H9 (cell line): ENCODE data around the gene ERF. TPM values are rescaled to one million over a fixed set of nuclear protein-coding genes. Genes with fewer than 3 reads are reported as not detected.
A peak's percentile ranks its signal among the peaks of the same experiment; 100 is the strongest.

Source experiments
- DNase-seq: peaks from one replicate; pipeline ENCODE4 v3.0.0-alpha.2; 2017
- H2AFZ ChIP-seq: one replicate; pipeline ENCODE4 v1.6.1; 2013; ENCODE audit warnings: mild to moderate bottlenecking, low read length, control low read depth, moderate library complexity
- H2AK5ac ChIP-seq: 2 replicates; pipeline ENCODE4 v1.6.1; 2013; ENCODE audit warnings: low read length, control low read depth, mixed read lengths; ENCODE audit not compliant: insufficient read length
- H2BK120ac ChIP-seq: one replicate; pipeline ENCODE4 v1.6.1; 2013; ENCODE audit warnings: low read depth, mild to moderate bottlenecking, low read length, control low read depth, inconsistent platforms; ENCODE audit not compliant: poor library complexity, severe bottlenecking
- H2BK12ac ChIP-seq: 2 replicates; pipeline ENCODE4 v1.6.1; 2013; ENCODE audit warnings: low read length, control low read depth, mixed read lengths, low read depth; ENCODE audit not compliant: insufficient read length
- H2BK15ac ChIP-seq: 2 replicates; pipeline ENCODE4 v1.6.1; 2013; ENCODE audit warnings: low read depth, low read length, control low read depth
- H2BK20ac ChIP-seq: one replicate; pipeline ENCODE4 v1.6.1; 2013; ENCODE audit warnings: low read depth, mild to moderate bottlenecking, low read length, control low read depth, inconsistent platforms; ENCODE audit not compliant: poor library complexity, severe bottlenecking
- H2BK5ac ChIP-seq: 2 replicates; pipeline ENCODE4 v1.6.1; 2013; ENCODE audit warnings: low read length, control low read depth, mixed read lengths; ENCODE audit not compliant: insufficient read length
- H3K14ac ChIP-seq: 2 replicates; pipeline ENCODE4 v1.6.1; 2013; ENCODE audit warnings: low read length, control low read depth; ENCODE audit not compliant: insufficient read depth
- H3K18ac ChIP-seq: 2 replicates; pipeline ENCODE4 v1.6.1; 2013; ENCODE audit warnings: low read depth, mild to moderate bottlenecking, mixed read lengths, low read length, control low read depth; ENCODE audit not compliant: insufficient read length
- H3K23ac ChIP-seq: 2 replicates; pipeline ENCODE4 v1.6.1; 2013; ENCODE audit warnings: low read length, control low read depth, mixed read lengths, low read depth; ENCODE audit not compliant: insufficient read length
- H3K23me2 ChIP-seq: 2 replicates; pipeline ENCODE4 v1.6.1; 2013; ENCODE audit warnings: low read depth, mild to moderate bottlenecking, mixed read lengths, low read length, control low read depth; ENCODE audit not compliant: insufficient read length, poor library complexity, severe bottlenecking
- H3K27ac ChIP-seq: 2 replicates; pipeline ENCODE4 v1.5.1; 2013; ENCODE audit warnings: low read length, control low read depth, mixed read lengths, low read depth; ENCODE audit not compliant: insufficient read length
- H3K27me3 ChIP-seq: 2 replicates; pipeline ENCODE4 v1.6.1; 2013; ENCODE audit warnings: low read length, control low read depth, inconsistent platforms; ENCODE audit not compliant: insufficient read depth
- H3K4ac ChIP-seq: 2 replicates; pipeline ENCODE4 v1.6.1; 2013; ENCODE audit warnings: low read depth, mild to moderate bottlenecking, control low read depth, inconsistent platforms, low read length, moderate library complexity
- H3K4me1 ChIP-seq: 2 replicates; pipeline ENCODE4 v1.6.1; 2013; ENCODE audit warnings: low read length, control low read depth, inconsistent platforms; ENCODE audit not compliant: insufficient read depth
- H3K4me2 ChIP-seq: 2 replicates; pipeline ENCODE4 v1.6.1; 2013; ENCODE audit warnings: low read length, control low read depth, mixed read lengths; ENCODE audit not compliant: insufficient read length, insufficient read depth
- H3K56ac ChIP-seq: 2 replicates; pipeline ENCODE4 v1.6.1; 2013; ENCODE audit warnings: low read depth, mild to moderate bottlenecking, mixed read lengths, low read length, control low read depth; ENCODE audit not compliant: insufficient read length
- H3K79me1 ChIP-seq: 2 replicates; pipeline ENCODE4 v1.6.1; 2013; ENCODE audit warnings: low read depth, mild to moderate bottlenecking, moderate library complexity, low read length, control low read depth, inconsistent platforms; ENCODE audit not compliant: insufficient read depth, poor library complexity, severe bottlenecking
- H3K79me2 ChIP-seq: 2 replicates; pipeline ENCODE4 v1.6.1; 2013; ENCODE audit warnings: low read length, control low read depth, inconsistent platforms; ENCODE audit not compliant: insufficient read depth
- H3K9ac ChIP-seq: 2 replicates; pipeline ENCODE4 v1.6.1; 2013; ENCODE audit warnings: low read length, control low read depth, mixed read lengths; ENCODE audit not compliant: insufficient read length; ENCODE audit errors: extremely low read depth
- H3K9me3 ChIP-seq: one replicate; pipeline ENCODE4 v1.6.1; 2013; ENCODE audit warnings: low read depth, low read length, inconsistent platforms; ENCODE audit not compliant: control insufficient read depth
- H3T11ph ChIP-seq: one replicate; pipeline ENCODE4 v1.6.1; 2013; ENCODE audit warnings: mild to moderate bottlenecking, low read length, control low read depth, inconsistent platforms
- H4K20me1 ChIP-seq: one replicate; pipeline ENCODE4 v1.6.1; 2013; ENCODE audit not compliant: control insufficient read depth, insufficient read length, insufficient read depth
- H4K5ac ChIP-seq: 2 replicates; pipeline ENCODE4 v1.6.1; 2013; ENCODE audit warnings: low read depth, mild to moderate bottlenecking, mixed read lengths, low read length, control low read depth; ENCODE audit not compliant: insufficient read length
- H4K8ac ChIP-seq: replicated peaks from 2 replicates; pipeline ENCODE4 v1.6.1; 2013; ENCODE audit warnings: low read length, control low read depth, mixed read lengths, low read depth; ENCODE audit not compliant: insufficient read length
- H4K91ac ChIP-seq: 2 replicates; pipeline ENCODE4 v1.6.1; 2013; ENCODE audit warnings: low read depth, mild to moderate bottlenecking, moderate library complexity, mixed read lengths, low read length, control low read depth; ENCODE audit not compliant: insufficient read length
- H3K27ac Mint-ChIP-seq, 3 experiments: 2 replicates in 2 of 3; 3 replicates in 1 of 3; pipeline ENCODE4 v1.8.0; 2020 to 2021; ENCODE audit warnings: mixed read lengths in 3 of 3, mild to moderate bottlenecking in 1 of 3, moderate library complexity in 1 of 3
- H3K27me3 Mint-ChIP-seq: 2 replicates; pipeline ENCODE4 v1.8.0; 2021; ENCODE audit warnings: low read depth, mild to moderate bottlenecking, moderate library complexity, mixed read lengths
- H3K36me3 Mint-ChIP-seq, 3 experiments: 2 replicates in 2 of 3; 3 replicates in 1 of 3; pipeline ENCODE4 v1.8.0; 2020 to 2021; ENCODE audit warnings: low read depth in 3 of 3, mixed read lengths in 3 of 3; ENCODE audit not compliant: insufficient read depth in 1 of 3
- H3K4me1 Mint-ChIP-seq, 2 experiments: 2 replicates each; pipeline ENCODE4 v1.8.0; 2020; ENCODE audit warnings: mixed read lengths in 2 of 2
- H3K4me3 Mint-ChIP-seq, 2 experiments: 2 replicates in 1 of 2; 3 replicates in 1 of 2; pipeline ENCODE4 v1.8.0; 2020 to 2021; ENCODE audit warnings: mild to moderate bottlenecking in 2 of 2, mixed read lengths in 2 of 2, moderate library complexity in 1 of 2
- H3K9me3 Mint-ChIP-seq, 2 experiments: 2 replicates in 1 of 2; 3 replicates in 1 of 2; pipeline ENCODE4 v1.8.0; 2020; ENCODE audit warnings: mild to moderate bottlenecking in 2 of 2, mixed read lengths in 2 of 2, moderate library complexity in 1 of 2
- WGBS: extraction: QIAGEN DNeasy Blood & Tissue Kit; methylation state at CpG from one replicate; pipeline ENCODE4 v1.1.7; 2013; ENCODE audit warnings: missing lambda C conversion rate, low lambda C conversion rate, mixed read lengths; ENCODE audit not compliant: insufficient read length; ENCODE audit errors: extremely low coverage; 5-methylcytosine and 5-hydroxymethylcytosine counted together
- total RNA-seq: library from RNA; stranded (reverse); gene quantifications from 2 replicates; pipeline ENCODE4 v1.2.1, GENCODE V29; 2021
- TF ChIP-seq, protein P1 (sequence below): fragments of 200-600 bp; sonication (generic); conservative IDR thresholded peaks from 3 replicates; pipeline ENCODE4 v1.8.0; 2021; ENCODE audit warnings: antibody characterized with exemption, mild to moderate bottlenecking

ERF gene
- total RNA-seq, 1 experiment from 2014 or later = 126 TPM

GRCh38 chr19:42251572-42252358 is 3.2 kb downstream of the ERF start:
- peak overlapping the region; percentile 87 to 92 for H3K4me3 Mint-ChIP-seq

More at GRCh38 chr19:42251572-42252358, 3.2 kb downstream of the ERF start:
- no peaks in the 10 kb centered on the region for H3K9me3 Mint-ChIP-seq
- H3K4me1 ChIP-seq = peaks cover 6% of the 10 kb centered on the region; the same call in 1 of the 2 replicates
- DNase-seq = no peak
- no peak overlapping the region for H2AK5ac ChIP-seq
- H2BK12ac ChIP-seq = no peak overlapping the region
- H3K79me2 ChIP-seq = peaks cover 5% of the 10 kb centered on the region; the same call in 1 of the 2 replicates
- no peaks in the 10 kb centered on the region for H3K27me3 ChIP-seq
- no peaks in the 10 kb centered on the region for H4K20me1 ChIP-seq
- no peak overlapping the region for H2BK15ac ChIP-seq
- H3K18ac ChIP-seq = no peak overlapping the region
- no peak overlapping the region for H2BK120ac ChIP-seq
- H3K27me3 Mint-ChIP-seq = peaks cover 8% of the 10 kb centered on the region
- H3K4ac ChIP-seq = no peak overlapping the region
- H3K27ac ChIP-seq = no peak overlapping the region
- peaks cover 25 to 40% of the 10 kb centered on the region in 2 experiments for H3K4me1 Mint-ChIP-seq
- H3K23me2 ChIP-seq = peaks cover 14% of the 10 kb centered on the region
- H3K4me2 ChIP-seq = no peak overlapping the region
- H3T11ph ChIP-seq = no peak overlapping the region
- H2AFZ ChIP-seq = no peak overlapping the region
- no peaks in the 10 kb centered on the region for H3K79me1 ChIP-seq
- H3K9ac ChIP-seq = no peak overlapping the region
- H4K91ac ChIP-seq = no peak overlapping the region
- H3K56ac ChIP-seq = no peak overlapping the region
- no peak overlapping the region for H2BK20ac ChIP-seq
- TF ChIP-seq, protein P1, sequence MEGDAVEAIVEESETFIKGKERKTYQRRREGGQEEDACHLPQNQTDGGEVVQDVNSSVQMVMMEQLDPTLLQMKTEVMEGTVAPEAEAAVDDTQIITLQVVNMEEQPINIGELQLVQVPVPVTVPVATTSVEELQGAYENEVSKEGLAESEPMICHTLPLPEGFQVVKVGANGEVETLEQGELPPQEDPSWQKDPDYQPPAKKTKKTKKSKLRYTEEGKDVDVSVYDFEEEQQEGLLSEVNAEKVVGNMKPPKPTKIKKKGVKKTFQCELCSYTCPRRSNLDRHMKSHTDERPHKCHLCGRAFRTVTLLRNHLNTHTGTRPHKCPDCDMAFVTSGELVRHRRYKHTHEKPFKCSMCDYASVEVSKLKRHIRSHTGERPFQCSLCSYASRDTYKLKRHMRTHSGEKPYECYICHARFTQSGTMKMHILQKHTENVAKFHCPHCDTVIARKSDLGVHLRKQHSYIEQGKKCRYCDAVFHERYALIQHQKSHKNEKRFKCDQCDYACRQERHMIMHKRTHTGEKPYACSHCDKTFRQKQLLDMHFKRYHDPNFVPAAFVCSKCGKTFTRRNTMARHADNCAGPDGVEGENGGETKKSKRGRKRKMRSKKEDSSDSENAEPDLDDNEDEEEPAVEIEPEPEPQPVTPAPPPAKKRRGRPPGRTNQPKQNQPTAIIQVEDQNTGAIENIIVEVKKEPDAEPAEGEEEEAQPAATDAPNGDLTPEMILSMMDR = no peak
- WGBS = no CpG with 5 or more reads among the region's 4 CpGs
- peak overlapping the region; percentile 81 to 88 (median 86); a peak in 6 of 7 replicates for H3K27ac Mint-ChIP-seq
- peaks cover 5 to 27% (median 18%) of the 10 kb centered on the region in 3 experiments; a peak in 6 of 7 replicates for H3K36me3 Mint-ChIP-seq
- H3K9me3 ChIP-seq = no peaks in the 10 kb centered on the region
- H3K23ac ChIP-seq = no peak overlapping the region
- H4K8ac ChIP-seq = no peak overlapping the region
- no peak overlapping the region for H2BK5ac ChIP-seq
- no peak overlapping the region for H4K5ac ChIP-seq
- no peak overlapping the region for H3K14ac ChIP-seq
